ENCODE data around the gene CD55. TPM values are rescaled to one million over a fixed set of nuclear protein-coding genes. Genes with fewer than 3 reads are reported as not detected.

CD55 gene
- total and polyA plus RNA-seq, 2 of the 8 experiments (the other 6 are each of a cell fraction or from before 2014, with no cell fraction given), result 20.1 to 22.8 TPM

DNA sequence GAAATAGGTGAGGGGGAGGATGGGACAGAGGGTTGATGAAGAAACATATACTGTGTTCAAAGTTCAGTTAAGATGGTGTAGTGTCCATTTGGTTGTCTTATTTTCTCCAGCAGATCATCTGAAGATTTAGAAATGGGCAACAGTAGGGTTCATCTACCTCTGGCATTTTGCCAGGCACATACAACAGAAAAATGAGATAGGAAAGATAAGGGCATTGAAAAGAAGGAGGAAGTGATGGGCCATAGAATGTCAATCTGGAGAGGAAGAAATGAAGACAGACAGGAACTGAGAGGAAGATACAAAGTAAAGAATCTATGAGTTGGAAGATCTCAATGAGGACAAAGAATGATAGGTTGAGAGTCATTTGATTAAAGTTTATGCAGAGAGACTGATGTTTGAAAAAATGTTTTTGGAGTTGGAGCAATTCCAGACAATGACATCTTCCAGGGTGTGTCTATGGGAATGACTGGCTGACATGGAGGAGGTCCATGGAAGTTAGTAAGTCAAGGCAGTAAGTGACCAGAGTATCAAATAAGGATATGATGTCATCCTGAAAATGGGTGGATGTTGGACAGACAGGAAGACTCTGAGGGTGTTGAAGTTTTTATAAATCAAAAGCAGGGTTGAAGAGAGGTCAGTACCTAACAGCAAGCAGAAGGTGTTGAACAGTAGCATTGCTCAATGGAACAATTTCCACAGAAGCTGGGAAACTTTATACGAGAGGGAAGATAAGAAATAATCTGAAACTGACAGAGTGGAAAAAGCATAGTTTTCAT is 18.7 kb upstream of the CD55 start:
- no peak overlapping the region for H3K18ac ChIP-seq (ENCODE audit: extremely low read depth, low read length)
- DNase-seq (ENCODE audit: low read depth in 1 of 2, low spot score in 2 of 2), result no peak
- H2AK5ac ChIP-seq (ENCODE audit: low read depth, low read length), result 0 out of 2 replicates have a peak overlapping the region, but pooled peaks have one; percentile 19
- H2BK5ac ChIP-seq (ENCODE audit: low read depth, low read length), result no peak overlapping the region
- H3K4me2 ChIP-seq (ENCODE audit: insufficient read depth in 1 of 2, low read depth in 2 of 2, low read length in 2 of 2), result no peak overlapping the region
- H3K14ac ChIP-seq (ENCODE audit: insufficient read length), result no peak overlapping the region
- ChIA-PET CTCF (ENCODE audit: partially characterized antibody) (no interaction called here), POLR2A (ENCODE audit: partially characterized antibody) (no interaction called here)
- no peak overlapping the region for H4K8ac ChIP-seq (ENCODE audit: extremely low read depth, insufficient read depth, low read length)
- H4K20me1 ChIP-seq (replicated peaks in 1 of 2; ENCODE audit: control insufficient read depth in 1 of 2, insufficient read depth in 2 of 2, low read length in 2 of 2), result no peaks in the 10 kb centered on the region
- no peak overlapping the region for H3K4ac ChIP-seq (replicated peaks; ENCODE audit: insufficient read length, low read depth, low read length)
- 86% methylated on average over 1 of the region's 1 CpG; no CpG with 5 or more reads in 1 of the 2 experiments for WGBS, 2 experiments (ENCODE audit: extremely low coverage in 1 of 2, insufficient coverage in 1 of 2, insufficient read length in 1 of 2, insufficient replicate concordance in 2 of 2, low coverage in 1 of 2, low lambda C conversion rate in 2 of 2, missing lambda C conversion rate in 1 of 2)
- H3K4me1 ChIP-seq (replicated peaks in 1 of 4; ENCODE audit: control insufficient read depth in 3 of 4, insufficient read depth in 4 of 4, low read length in 3 of 4), result peaks cover 2 to 8% (median 6%) of the 10 kb centered on the region in 4 experiments; a peak in 5 of 7 replicates
- H3K9ac ChIP-seq (replicated peaks in 1 of 4; ENCODE audit: extremely low read depth in 1 of 4, low read depth in 3 of 4, low read length in 3 of 4), result no peak overlapping the region
- no peaks in the 10 kb centered on the region for H3K79me1 ChIP-seq (ENCODE audit: low read depth, low read length)
- H2BK120ac ChIP-seq (replicated peaks; ENCODE audit: low read depth, low read length), result no peak overlapping the region
- no peak for FAIRE-seq
- no peak overlapping the region for H2BK12ac ChIP-seq (ENCODE audit: low read depth, low read length)
- no peak overlapping the region for H3K4me3 ChIP-seq (ENCODE audit: extremely low read depth in 1 of 4, insufficient read depth in 2 of 4, low read depth in 3 of 4, low read length in 4 of 4)
- no peaks in the 10 kb centered on the region for H3K23me2 ChIP-seq (ENCODE audit: low read depth, low read length)
- H3K27ac ChIP-seq (ENCODE audit: low read depth, low read length), result no peak overlapping the region
- no peaks in the 10 kb centered on the region for H3K27me3 ChIP-seq (replicated peaks in 1 of 4; ENCODE audit: control insufficient read depth in 3 of 4, extremely low read depth in 1 of 4, insufficient read depth in 3 of 4, low read length in 3 of 4)
- H2BK20ac ChIP-seq (ENCODE audit: low read length), result no peak overlapping the region
- no peak overlapping the region for H2AFZ ChIP-seq (ENCODE audit: low read length)
- H3K56ac ChIP-seq (replicated peaks; ENCODE audit: insufficient read length, low read depth, low read length), result no peak overlapping the region
- H3K79me2 ChIP-seq (ENCODE audit: control insufficient read depth in 1 of 2, insufficient read depth in 2 of 2, low read length in 2 of 2), result no peaks in the 10 kb centered on the region
- H2BK15ac ChIP-seq (ENCODE audit: low read length), result no peak overlapping the region; the same call in 1 of the 2 replicates
- no peaks in the 10 kb centered on the region for H3K9me3 ChIP-seq (ENCODE audit: insufficient read depth in 2 of 2, low read depth in 1 of 2, low read length in 1 of 2)
- no peak overlapping the region for H3K23ac ChIP-seq (ENCODE audit: insufficient read length)
- peak overlapping the region; percentile 67 for H4K91ac ChIP-seq (replicated peaks; ENCODE audit: insufficient read length, low read length)
- no peaks in the 10 kb centered on the region for H3K36me3 ChIP-seq (ENCODE audit: control insufficient read depth in 2 of 4, insufficient read depth in 4 of 4, low read length in 3 of 4)
- no peak overlapping the region for H4K5ac ChIP-seq (ENCODE audit: insufficient read length, low read depth, low read length)
- TF ChIP-seq, protein P1, sequence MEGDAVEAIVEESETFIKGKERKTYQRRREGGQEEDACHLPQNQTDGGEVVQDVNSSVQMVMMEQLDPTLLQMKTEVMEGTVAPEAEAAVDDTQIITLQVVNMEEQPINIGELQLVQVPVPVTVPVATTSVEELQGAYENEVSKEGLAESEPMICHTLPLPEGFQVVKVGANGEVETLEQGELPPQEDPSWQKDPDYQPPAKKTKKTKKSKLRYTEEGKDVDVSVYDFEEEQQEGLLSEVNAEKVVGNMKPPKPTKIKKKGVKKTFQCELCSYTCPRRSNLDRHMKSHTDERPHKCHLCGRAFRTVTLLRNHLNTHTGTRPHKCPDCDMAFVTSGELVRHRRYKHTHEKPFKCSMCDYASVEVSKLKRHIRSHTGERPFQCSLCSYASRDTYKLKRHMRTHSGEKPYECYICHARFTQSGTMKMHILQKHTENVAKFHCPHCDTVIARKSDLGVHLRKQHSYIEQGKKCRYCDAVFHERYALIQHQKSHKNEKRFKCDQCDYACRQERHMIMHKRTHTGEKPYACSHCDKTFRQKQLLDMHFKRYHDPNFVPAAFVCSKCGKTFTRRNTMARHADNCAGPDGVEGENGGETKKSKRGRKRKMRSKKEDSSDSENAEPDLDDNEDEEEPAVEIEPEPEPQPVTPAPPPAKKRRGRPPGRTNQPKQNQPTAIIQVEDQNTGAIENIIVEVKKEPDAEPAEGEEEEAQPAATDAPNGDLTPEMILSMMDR (IDR thresholded peaks at IDR 0.05; ENCODE audit: control extremely low read depth in 1 of 3, insufficient read depth in 1 of 3, low read depth in 1 of 3, low read length in 3 of 3), result no peak
- no peak for TF ChIP-seq CBX8 (IDR thresholded peaks at IDR 0.05; ENCODE audit: borderline replicate concordance, low read depth, low read length)
- TF ChIP-seq KDM1A (IDR thresholded peaks at IDR 0.05; ENCODE audit: borderline replicate concordance, low read length), result no peak
- TF ChIP-seq CEBPB (IDR thresholded peaks at IDR 0.05; ENCODE audit: low read depth, low read length), result no peak
- TF ChIP-seq HDAC6 (IDR thresholded peaks at IDR 0.05; ENCODE audit: low read depth, low read length), result no peak
- no peak for TF ChIP-seq USF2 (IDR thresholded peaks at IDR 0.05; ENCODE audit: low read length)
- no peak for TF ChIP-seq KDM5A (IDR thresholded peaks at IDR 0.05; ENCODE audit: low read length)
- no peak for TF ChIP-seq TAF7 (optimal IDR thresholded peaks at IDR 0.05; ENCODE audit: borderline replicate concordance, low read depth, low read length)
- TF ChIP-seq, protein P2, sequence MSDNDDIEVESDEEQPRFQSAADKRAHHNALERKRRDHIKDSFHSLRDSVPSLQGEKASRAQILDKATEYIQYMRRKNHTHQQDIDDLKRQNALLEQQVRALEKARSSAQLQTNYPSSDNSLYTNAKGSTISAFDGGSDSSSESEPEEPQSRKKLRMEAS (IDR thresholded peaks at IDR 0.05), result no peak
